Psoas muscle (tissue), 8 donors: Measurements from ENCODE around the gene SFTPB. TPM values are rescaled to one million over a fixed set of nuclear protein-coding genes. Genes with fewer than 3 reads are reported as not detected.
"Not testable (repeated sequence)": the region's sequence is repeated elsewhere in the genome, so short reads cannot be mapped to it uniquely, and the experiment has no call there.

Experiments
- ATAC-seq, 4 donors: fragments of 200-7000 bp; cut with Tn5 transposase; one replicate each; pipeline ENCODE4 v1.9.1; 2020; ENCODE audit warnings: moderate library complexity in 3 of 4, mild to moderate bottlenecking in 2 of 4
- DNase-seq, 2 donors: peaks; one replicate each; pipeline ENCODE4 v3.0.0-alpha.2; 2020
- H3K27ac ChIP-seq: fragments of 200-600 bp; one replicate; pipeline ENCODE4 v1.8.0; 2022
- H3K27me3 ChIP-seq, 3 donors: fragments of 200-600 bp in 1 of 3; one replicate each; pipeline versions ENCODE4 v1.6.1 to v1.8.0; 2013 to 2022; ENCODE audit warnings: low read length in 2 of 3, mild to moderate bottlenecking in 2 of 3, moderate library complexity in 1 of 3; ENCODE audit not compliant: insufficient read depth in 3 of 3
- H3K36me3 ChIP-seq, 2 donors: fragments of 200-600 bp in 1 of 2; one replicate each; pipeline versions ENCODE4 v1.6.1 to v1.8.0; 2013 to 2022; ENCODE audit warnings: low read depth in 1 of 2, mild to moderate bottlenecking in 1 of 2, moderate library complexity in 1 of 2; ENCODE audit not compliant: insufficient read depth in 1 of 2
- H3K4me1 ChIP-seq: fragments of 200-600 bp; one replicate; pipeline ENCODE4 v1.8.0; 2022
- H3K4me3 ChIP-seq: fragments of 200-600 bp; one replicate; pipeline ENCODE4 v1.8.0; 2022; ENCODE audit warnings: mild to moderate bottlenecking
- H3K9me3 ChIP-seq: fragments of 200-600 bp; one replicate; pipeline ENCODE4 v1.8.0; 2022
- CTCF ChIP-seq: fragments of 200-600 bp; IDR thresholded peaks from one replicate; pipeline ENCODE4 v1.8.0; 2022; ENCODE audit warnings: antibody characterized with exemption
- WGBS, 3 donors: extraction: QIAGEN DNeasy Blood & Tissue Kit; methylation state at CpG; one replicate each; pipeline versions ENCODE4 v1.1.6 to v1.1.7; 2013; 5-methylcytosine and 5-hydroxymethylcytosine counted together
- intact Hi-C, 2 donors: fragments of 100-400 bp; cut with DNase I; formaldehyde crosslinking; loops; one replicate each; pipeline versions ENCODE4 v1.11.0 to v1.14.2; 2022
- long read RNA-seq, 2 donors: library from polyadenylated mRNA; unstranded; transcript quantifications; one replicate each; pipeline ENCODE4 v2.0.0, GENCODE V29; 2021
- polyA plus RNA-seq, 3 donors: library from polyadenylated mRNA; stranded (reverse); fragments of 200-250 nt; gene quantifications; one replicate each; pipeline ENCODE4 v1.2.3, GENCODE V29; 2013
- total RNA-seq, 4 donors: library from RNA; stranded (reverse); fragmentation: NEBNext Ultra II Directional in 2 of 4; extraction: Animal tissue kit (Norgen Biotek cat#: 25700) in 2 of 4; gene quantifications; one replicate each; pipeline versions ENCODE4 v1.2.1 to v1.2.4, GENCODE V29; 2021 to 2023
- donor health status: healthy with polysubstance abuse.
- donor health status: DM: no; HTN: no; CAD: no; lungs with moderate emphysema.
- donor health status: Bipolar disorder and iron deficiency.
- donor health status: healthy.
- donor health status: DM: yes; HTN: yes; CAD: no.
- donor health status: DM: no; HTN: no; CAD: no.
- donor health status: DM: no; HTN: no; CAD: no.
- donor health status: DM: yes; HTN: yes; CAD: no.

SFTPB gene
- total RNA-seq (1 to 10 TPM in 2 of 4 donors, under 1 TPM in 2; 0.25 to 1.1 (median 0.96) TPM), polyA plus RNA-seq (1 to 10 TPM in 1 of 3 donors, under 1 TPM in 2; 0.04 to 1.5 (median 0.98) TPM)
- long read RNA-seq, donor 1: 0 reads
- long read RNA-seq, donor 2: 0 reads

GRCh38 chr2:85668009-85668856 is at the start of gene SFTPB:
TSS of gene SFTPB (minus strand) at chr2:85668199. CDS start at chr2:85668183, 16 bp downstream.
- 89 to 92% (median 91%) methylated on average over 5 of the region's 5 CpGs for WGBS, 3 donors
- no peak for TF ChIP-seq CTCF
- no peaks in the 10 kb centered on the region for H3K36me3 ChIP-seq
- H3K4me1 ChIP-seq: no peaks in the 10 kb centered on the region
- no peaks in the 10 kb centered on the region for H3K27me3 ChIP-seq
- ATAC-seq (no peak), DNase-seq (no peak)
- no peaks in the 10 kb centered on the region for H3K9me3 ChIP-seq
- H3K4me3 ChIP-seq: no peak within 1 kb of the TSS
- intact Hi-C loops: no loop called here
- H3K27ac ChIP-seq: no peak within 1 kb of the TSS

- H3K27me3 ChIP-seq: no peaks in the 10 kb centered on the region
- H3K9me3 ChIP-seq: no peaks in the 10 kb centered on the region
- no peaks in the 10 kb centered on the region for H3K36me3 ChIP-seq
- 76 to 83% (median 80%) methylated on average over 15 of the region's 15 CpGs for WGBS, 3 donors
- H3K27ac ChIP-seq: no peak overlapping the region
- ATAC-seq: no peak
- DNase-seq: peak in 1 of 2 donors; percentile 22
- no peak overlapping the region for H3K4me3 ChIP-seq
- intact Hi-C loops: no loop called here
- TF ChIP-seq CTCF: no peak
- peaks cover 32% of the 10 kb centered on the region for H3K4me1 ChIP-seq
These were observed 49.5 kb upstream of the SFTPB start for GRCh38 chr2:85717308-85718008.

GRCh38 chr2:85716346-85716914 is 48.4 kb upstream of the SFTPB start:
- Histone ChIP-seq H3K36me3 (no peaks in the 10 kb centered on the region), H3K27me3 (no peaks in the 10 kb centered on the region), H3K4me3 (no peak overlapping the region), H3K4me1 (peaks cover 36% of the 10 kb centered on the region), H3K27ac (no peak overlapping the region), H3K9me3 (no peaks in the 10 kb centered on the region)
- no peak for TF ChIP-seq CTCF
- peak in 1 of 2 donors; percentile 26 for DNase-seq
- ATAC-seq: no peak
- 77 to 86% (median 77%) methylated on average over 12 to 13 of the region's 13 CpGs for WGBS, 3 donors
- intact Hi-C loops: no loop called here

- WGBS, 3 donors: 87 to 91% (median 88%) methylated on average over 8 of the region's 8 CpGs
- Histone ChIP-seq H3K27ac (no peak overlapping the region), H3K4me1 (peaks cover 34% of the 10 kb centered on the region), H3K4me3 (no peak overlapping the region), H3K27me3 (no peaks in the 10 kb centered on the region), H3K36me3 (no peaks in the 10 kb centered on the region), H3K9me3 (no peaks in the 10 kb centered on the region)
- no peak for TF ChIP-seq CTCF
- intact Hi-C loops: loop anchor here in 1 of 2 donors (5.0 kb wide), 1 partner anchor 73 kb away; no protein-coding TSS in a partner anchor
- ATAC-seq: no peak
- DNase-seq: no peak
These were observed 46.8 kb upstream of the SFTPB start for GRCh38 chr2:85714841-85715240.

GRCh38 chr2:85714421-85714820 is 46.4 kb upstream of the SFTPB start:
- H3K4me3 ChIP-seq, H3K9me3 ChIP-seq, H3K36me3 ChIP-seq, H3K27me3 ChIP-seq, ATAC-seq, H3K27ac ChIP-seq: not testable (repeated sequence)
- peaks cover 34% of the 10 kb centered on the region for H3K4me1 ChIP-seq
- WGBS, 3 donors: 92 to 97% (median 92%) methylated on average over 7 of the region's 7 CpGs
- intact Hi-C loops: loop anchor here in 1 of 2 donors (5.0 kb wide), 1 partner anchor 72 kb away; no protein-coding TSS in a partner anchor
- DNase-seq: peak in 1 of 2 donors; percentile 6
